HepG2 (cell line): ENCODE data around the gene TMEM14A. TPM values are rescaled to one million over a fixed set of nuclear protein-coding genes. Genes with fewer than 3 reads are reported as not detected.

Source experiments
- CBX1 ChIP-seq: IDR thresholded peaks from one replicate; pipeline ENCODE4 v1.6.1; 2016; ENCODE audit warnings: antibody characterized with exemption, low read depth
- DNMT3B ChIP-seq: conservative IDR thresholded peaks from 2 replicates; pipeline ENCODE4 v1.6.1; 2016; ENCODE audit warnings: missing biosample characterization, control low read depth
- EHMT2 ChIP-seq: fragments of 200-600 bp; sonication (generic); IDR thresholded peaks from 2 replicates; pipeline ENCODE4 v1.7.0; 2017; ENCODE audit warnings: antibody characterized with exemption, low read depth, low read length, borderline replicate concordance
- NR2F6 ChIP-seq, 2 experiments: IDR thresholded peaks; 2 replicates each; pipeline ENCODE4 v1.6.1; 2016; ENCODE audit warnings: antibody characterized with exemption in 1 of 2, mild to moderate bottlenecking in 1 of 2
- PITX1 ChIP-seq: sonication (generic); formaldehyde crosslinking; IDR thresholded peaks from 2 replicates; pipeline ENCODE4 v1.5.1; 2020; ENCODE audit warnings: mild to moderate bottlenecking, missing genetic modification reagents
- RBM39 ChIP-seq: fragments of 200-400 bp; formaldehyde crosslinking; IDR thresholded peaks from one replicate; pipeline ENCODE4 v1.6.1; 2018; ENCODE audit warnings: antibody characterized with exemption, mild to moderate bottlenecking, low read depth, low read length; ENCODE audit not compliant: poor library complexity, severe bottlenecking
- SALL2 ChIP-seq: sonication (generic); formaldehyde crosslinking; IDR thresholded peaks from 2 replicates; pipeline ENCODE4 v1.8.1; 2023; ENCODE audit warnings: mild to moderate bottlenecking, missing genetic modification reagents, inconsistent platforms
- ZNF276 ChIP-seq: sonication (generic); formaldehyde crosslinking; IDR thresholded peaks from 2 replicates; pipeline ENCODE4 v1.4.0; 2020; ENCODE audit warnings: mild to moderate bottlenecking, low read depth, missing genetic modification reagents
- ZNF407 ChIP-seq: sonication (generic); formaldehyde crosslinking; IDR thresholded peaks from one replicate; pipeline ENCODE4 v1.5.1; 2020; ENCODE audit warnings: mild to moderate bottlenecking, missing genetic modification reagents; ENCODE audit errors: not compliant biosample characterization
- ZNF512B ChIP-seq: sonication (generic); formaldehyde crosslinking; IDR thresholded peaks from 2 replicates; pipeline ENCODE4 v1.5.1; 2020; ENCODE audit warnings: missing genetic modification reagents, mild to moderate bottlenecking, borderline replicate concordance
- ZNF576 ChIP-seq: sonication (generic); formaldehyde crosslinking; IDR thresholded peaks from 2 replicates; pipeline ENCODE4 v1.4.0; 2020; ENCODE audit warnings: mild to moderate bottlenecking, missing genetic modification reagents
- ZNF615 ChIP-seq: sonication (generic); formaldehyde crosslinking; IDR thresholded peaks from 2 replicates; pipeline ENCODE4 v1.5.0; 2020; ENCODE audit warnings: mild to moderate bottlenecking, missing genetic modification reagents, borderline replicate concordance
- ZNF652 ChIP-seq: IDR thresholded peaks from 2 replicates; pipeline ENCODE4 v1.6.1; 2016; ENCODE audit warnings: low read depth, borderline replicate concordance
- polyA plus RNA-seq, 8 experiments: library from polyadenylated mRNA; depleted of rRNA in 3 of 8; stranded (reverse) in 7 of 8; unstranded in 1 of 8; fragments of >200 nt; fragmentation: Illumina TruSeq in 4 of 8; extraction: Trizol in 4 of 8; gene quantifications; 2 replicates each; pipeline versions ENCODE4 v1.2.1 to v1.2.3, GENCODE V29; 2011 to 2016; ENCODE audit warnings: low read depth in 4 of 8, missing spikeins in 1 of 8, mixed read lengths in 1 of 8; ENCODE audit not compliant: insufficient read depth in 1 of 8
- total RNA-seq, 5 experiments: library from RNA; depleted of rRNA; stranded (reverse); fragments of >200 nt; fragmentation: Illumina TruSeq; extraction: Trizol; gene quantifications; 2 replicates each; pipeline ENCODE4 v1.2.3, GENCODE V29; 2016; ENCODE audit warnings: low read depth in 1 of 5

The TMEM14A gene
- total and polyA plus RNA-seq, 2 of the 13 experiments (the other 11 are each of a cell fraction or from before 2014, with no cell fraction given), result 24.6 to 73.7 TPM

GRCh38 chr6:52664186-52664990, 6.5 kb upstream of the TMEM14A start (continued):
- TF ChIP-seq RBM39 (peak; percentile 95), ZNF407 (CRISPR knock-in tag) (no peak), ZNF512B (CRISPR knock-in tag) (no peak), EHMT2 (no peak; the same call in 1 of the 2 replicates), PITX1 (CRISPR knock-in tag) (peak; percentile 88), ZNF615 (CRISPR knock-in tag) (no peak), SALL2 (CRISPR knock-in tag) (peak; percentile 37; the same call in 1 of the 2 replicates), NR2F6 (IDR thresholded peaks at IDR 0.05) (peak; percentile 50; the same call in 1 of the 2 replicates), NR2F6 (CRISPR knock-in tag; IDR thresholded peaks at IDR 0.05) (no peak), ZNF276 (CRISPR knock-in tag) (peak; percentile 90; the same call in 1 of the 2 replicates), ZNF652 (CRISPR knock-in tag) (no peak), CBX1 (no peak), DNMT3B (no peak), ZNF576 (CRISPR knock-in tag) (no peak)
